ENCODE measurements around the gene MBP. TPM values are rescaled to one million over a fixed set of nuclear protein-coding genes. Genes with fewer than 3 reads are reported as not detected.

Gene MBP
- total RNA-seq, 1 experiment from 2014 or later = not detected

- no peak for TF ChIP-seq EZH2 (IDR thresholded peaks at IDR 0.05; ENCODE audit: borderline replicate concordance, low read depth, low read length, poor library complexity, severe bottlenecking)
- no peak for TF ChIP-seq CTCF (conservative IDR thresholded peaks at IDR 0.05; ENCODE audit: low read depth, low read length)
- Histone ChIP-seq H3K4me1 (ENCODE audit: insufficient read depth, low read length, poor library complexity, severe bottlenecking) (peaks cover 23% of the 10 kb centered on the region), H3K4me3 (ENCODE audit: low read depth, low read length, poor library complexity, severe bottlenecking) (no peak overlapping the region), H3K9me3 (ENCODE audit: low read depth, low read length, poor library complexity, severe bottlenecking) (no peaks in the 10 kb centered on the region), H3K36me3 (ENCODE audit: insufficient read depth, low read length, poor library complexity, severe bottlenecking) (no peaks in the 10 kb centered on the region), H3K27ac (ENCODE audit: low read depth, low read length, poor library complexity, severe bottlenecking) (no peak overlapping the region), H3K27me3 (replicated peaks; ENCODE audit: insufficient read depth, low read depth, low read length, poor library complexity) (no peaks in the 10 kb centered on the region)
- ChIA-PET CTCF (no interaction called here), POLR2A (ENCODE audit: low non-redundant PET) (no interaction called here)
- DNase-seq (ENCODE audit: low spot score) = no peak
- BruUV-seq (replicated peaks) = no TSS peak
- intact Hi-C loops (cut with micrococcal nuclease; ENCODE audit: unreplicated experiment) = no loop called here
Measured at GRCh38 chr18:77105680-77106079, 26.9 kb downstream of the MBP start.

- CTCF ChIA-PET = no interaction called here
- TF ChIP-seq EZH2 (IDR thresholded peaks at IDR 0.05; ENCODE audit: borderline replicate concordance, low read depth, low read length, poor library complexity, severe bottlenecking) = no peak
- TF ChIP-seq CTCF (conservative IDR thresholded peaks at IDR 0.05; ENCODE audit: low read depth, low read length) = no peak
- Histone ChIP-seq H3K36me3 (ENCODE audit: insufficient read depth, low read length, poor library complexity, severe bottlenecking) (no peaks in the 10 kb centered on the region), H3K4me3 (ENCODE audit: low read depth, low read length, poor library complexity, severe bottlenecking) (no peak overlapping the region), H3K27ac (ENCODE audit: low read depth, low read length, poor library complexity, severe bottlenecking) (no peak overlapping the region), H3K4me1 (ENCODE audit: insufficient read depth, low read length, poor library complexity, severe bottlenecking) (peaks cover 23% of the 10 kb centered on the region), H3K9me3 (ENCODE audit: low read depth, low read length, poor library complexity, severe bottlenecking) (no peaks in the 10 kb centered on the region), H3K27me3 (replicated peaks; ENCODE audit: insufficient read depth, low read depth, low read length, poor library complexity) (no peaks in the 10 kb centered on the region)
- POLR2A ChIA-PET (ENCODE audit: low non-redundant PET) = no interaction called here
- DNase-seq (ENCODE audit: low spot score) = no peak
- no TSS peak for BruUV-seq (replicated peaks)
- intact Hi-C loops (cut with micrococcal nuclease; ENCODE audit: unreplicated experiment) = no loop called here
Measured at GRCh38 chr18:77105028-77105427, 27.6 kb downstream of the MBP start.

- no peaks in the 10 kb centered on the region for H3K27me3 ChIP-seq (replicated peaks; ENCODE audit: insufficient read depth, low read depth, low read length, poor library complexity)
- CTCF ChIA-PET = no interaction called here
- no peak for DNase-seq (ENCODE audit: low spot score)
- H3K4me3 ChIP-seq (ENCODE audit: low read depth, low read length, poor library complexity, severe bottlenecking) = no peak overlapping the region
- POLR2A ChIA-PET (ENCODE audit: low non-redundant PET) = no interaction called here
- no peak overlapping the region for H3K27ac ChIP-seq (ENCODE audit: low read depth, low read length, poor library complexity, severe bottlenecking)
- no TSS peak for BruUV-seq (replicated peaks)
- TF ChIP-seq EZH2 (IDR thresholded peaks at IDR 0.05; ENCODE audit: borderline replicate concordance, low read depth, low read length, poor library complexity, severe bottlenecking) = no peak
- no peak for TF ChIP-seq CTCF (conservative IDR thresholded peaks at IDR 0.05; ENCODE audit: low read depth, low read length)
- H3K4me1 ChIP-seq (ENCODE audit: insufficient read depth, low read length, poor library complexity, severe bottlenecking) = peaks cover 23% of the 10 kb centered on the region
- intact Hi-C loops (cut with micrococcal nuclease; ENCODE audit: unreplicated experiment) = no loop called here
- H3K36me3 ChIP-seq (ENCODE audit: insufficient read depth, low read length, poor library complexity, severe bottlenecking) = no peaks in the 10 kb centered on the region
- no peaks in the 10 kb centered on the region for H3K9me3 ChIP-seq (ENCODE audit: low read depth, low read length, poor library complexity, severe bottlenecking)
Measured at GRCh38 chr18:77103991-77104531, 28.5 kb downstream of the MBP start.
